Measurements from ENCODE around the gene VPS13A.

GRCh38 chr9:77176106-77176505 is 1.2 kb upstream of the VPS13A start:
- TF ChIP-seq CTCF (IDR thresholded peaks at IDR 0.05) (no peak), POLR2A (IDR thresholded peaks at IDR 0.05) (no peak)
